H1 (cell line): ENCODE results near the gene NOS2.

Source experiments
- CREB1 ChIP-seq: IDR thresholded peaks from 2 replicates; pipeline ENCODE4 v1.6.1; 2012; ENCODE audit warnings: inconsistent platforms
- EP300 ChIP-seq, 2 experiments: IDR thresholded peaks; 1 replicate in 1 of 2; 2 replicates in 1 of 2; pipeline ENCODE4 v1.6.1; 2011 to 2012; ENCODE audit warnings: low read depth in 2 of 2, low read length in 2 of 2, mild to moderate bottlenecking in 2 of 2, borderline replicate concordance in 1 of 2, inconsistent platforms in 1 of 2, moderate library complexity in 1 of 2
- EZH2 ChIP-seq: fragments of 200-600 bp; sonication (generic); IDR thresholded peaks from 2 replicates; pipeline ENCODE4 v1.7.1; 2012; ENCODE audit warnings: low read depth, mild to moderate bottlenecking, moderate library complexity, low read length, inconsistent platforms; ENCODE audit not compliant: severe bottlenecking
- POLR2A ChIP-seq, 2 experiments: IDR thresholded peaks; 1 replicate in 1 of 2; 2 replicates in 1 of 2; pipeline ENCODE4 v1.6.1; 2011; ENCODE audit warnings: low read depth in 2 of 2, low read length in 2 of 2, mild to moderate bottlenecking in 2 of 2; ENCODE audit errors: control extremely low read depth in 1 of 2
- SIN3A ChIP-seq, 2 experiments: IDR thresholded peaks in 1 of 2; conservative IDR thresholded peaks in 1 of 2; 2 replicates each; pipeline ENCODE4 v1.6.1; 2011 to 2012; ENCODE audit warnings: low read length in 2 of 2, improper control_type of control experiment in 1 of 2, low read depth in 1 of 2, mild to moderate bottlenecking in 1 of 2
- SIX5 ChIP-seq: IDR thresholded peaks from 2 replicates; pipeline ENCODE4 v1.6.1; 2011; ENCODE audit warnings: mild to moderate bottlenecking, low read depth, low read length
- SUZ12 ChIP-seq: fragments of 200-600 bp; sonication (generic); IDR thresholded peaks from 2 replicates; pipeline ENCODE4 v1.6.1; 2012; ENCODE audit warnings: mild to moderate bottlenecking, inconsistent platforms, low read length, moderate library complexity, mixed read lengths
- TF ChIP-seq, protein P1 (sequence below), 3 experiments: IDR thresholded peaks; 1 replicate in 2 of 3; 2 replicates in 1 of 3; pipeline versions ENCODE4 v1.5.1 to v1.6.1; 2011; ENCODE audit warnings: low read length in 3 of 3, mild to moderate bottlenecking in 3 of 3, inconsistent platforms in 2 of 3, low read depth in 1 of 3, moderate library complexity in 1 of 3; ENCODE audit not compliant: insufficient read depth in 1 of 3; ENCODE audit errors: control extremely low read depth in 1 of 3

- no peak for TF ChIP-seq SIX5
- no peak for TF ChIP-seq SUZ12
- TF ChIP-seq POLR2A (IDR thresholded peaks at IDR 0.05; ENCODE audit: control extremely low read depth in 1 of 2, low read depth in 2 of 2, low read length in 2 of 2), result no peak
- no peak for TF ChIP-seq EP300 (IDR thresholded peaks at IDR 0.05; ENCODE audit: borderline replicate concordance in 1 of 2, low read depth in 2 of 2, low read length in 2 of 2)
- TF ChIP-seq SIN3A (conservative IDR thresholded peaks at IDR 0.05 in 1 of 2, IDR thresholded peaks at IDR 0.05 in 1 of 2; ENCODE audit: low read depth in 1 of 2, low read length in 2 of 2), result no peak
- TF ChIP-seq CREB1, result no peak
- TF ChIP-seq EZH2, result no peak
- TF ChIP-seq, protein P1, sequence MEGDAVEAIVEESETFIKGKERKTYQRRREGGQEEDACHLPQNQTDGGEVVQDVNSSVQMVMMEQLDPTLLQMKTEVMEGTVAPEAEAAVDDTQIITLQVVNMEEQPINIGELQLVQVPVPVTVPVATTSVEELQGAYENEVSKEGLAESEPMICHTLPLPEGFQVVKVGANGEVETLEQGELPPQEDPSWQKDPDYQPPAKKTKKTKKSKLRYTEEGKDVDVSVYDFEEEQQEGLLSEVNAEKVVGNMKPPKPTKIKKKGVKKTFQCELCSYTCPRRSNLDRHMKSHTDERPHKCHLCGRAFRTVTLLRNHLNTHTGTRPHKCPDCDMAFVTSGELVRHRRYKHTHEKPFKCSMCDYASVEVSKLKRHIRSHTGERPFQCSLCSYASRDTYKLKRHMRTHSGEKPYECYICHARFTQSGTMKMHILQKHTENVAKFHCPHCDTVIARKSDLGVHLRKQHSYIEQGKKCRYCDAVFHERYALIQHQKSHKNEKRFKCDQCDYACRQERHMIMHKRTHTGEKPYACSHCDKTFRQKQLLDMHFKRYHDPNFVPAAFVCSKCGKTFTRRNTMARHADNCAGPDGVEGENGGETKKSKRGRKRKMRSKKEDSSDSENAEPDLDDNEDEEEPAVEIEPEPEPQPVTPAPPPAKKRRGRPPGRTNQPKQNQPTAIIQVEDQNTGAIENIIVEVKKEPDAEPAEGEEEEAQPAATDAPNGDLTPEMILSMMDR (IDR thresholded peaks at IDR 0.05; ENCODE audit: control extremely low read depth in 1 of 3, insufficient read depth in 1 of 3, low read depth in 1 of 3, low read length in 3 of 3), result no peak
Measured at GRCh38 chr17:27782791-27783206, 17.5 kb downstream of the NOS2 start.
